Neural progenitor cell (in vitro differentiated cells): ENCODE results near the gene OBI1.

Experiments
- CTCF ChIP-seq: fragments of 200-600 bp; sonication (generic); IDR thresholded peaks from 2 replicates; pipeline ENCODE4 v1.5.1; 2017; ENCODE audit warnings: antibody characterized with exemption, mild to moderate bottlenecking
- EZH2phosphoT487 ChIP-seq: fragments of 200-600 bp; sonication (generic); IDR thresholded peaks from 2 replicates; pipeline ENCODE4 v1.6.1; 2017; ENCODE audit warnings: antibody characterized with exemption

- no peak for TF ChIP-seq CTCF
- no peak for TF ChIP-seq EZH2phosphoT487
Observed at GRCh38 chr13:78655007-78655406, 3.9 kb downstream of the OBI1 start.
